Muscle layer of duodenum (tissue), 2 donors: ENCODE measurements around the gene WWOX.

Experiments used
- H3K27ac ChIP-seq: one replicate; pipeline ENCODE4 v1.7.0; 2013; ENCODE audit warnings: mild to moderate bottlenecking, low read length
- H3K27me3 ChIP-seq: one replicate; pipeline ENCODE4 v1.7.0; 2013; ENCODE audit warnings: low read depth, mild to moderate bottlenecking, control low read depth, low read length
- H3K36me3 ChIP-seq, 2 donors: one replicate each; pipeline ENCODE4 v1.7.0; 2013; ENCODE audit warnings: low read length in 2 of 2, control low read depth in 1 of 2, mild to moderate bottlenecking in 1 of 2; ENCODE audit not compliant: insufficient read depth in 2 of 2, control insufficient read depth in 1 of 2
- H3K4me1 ChIP-seq, 2 donors: one replicate each; pipeline ENCODE4 v1.7.0; 2013; ENCODE audit warnings: low read length in 2 of 2, mild to moderate bottlenecking in 2 of 2, control low read depth in 1 of 2, moderate library complexity in 1 of 2; ENCODE audit not compliant: insufficient read depth in 2 of 2, control insufficient read depth in 1 of 2
- H3K4me3 ChIP-seq, 2 donors: one replicate each; pipeline ENCODE4 v1.7.0; 2013; ENCODE audit warnings: low read length in 2 of 2, low read depth in 1 of 2, mild to moderate bottlenecking in 1 of 2
- H3K9me3 ChIP-seq, 2 donors: one replicate each; pipeline ENCODE4 v1.7.0; 2013; ENCODE audit warnings: low read length in 2 of 2, control low read depth in 1 of 2, mild to moderate bottlenecking in 1 of 2; ENCODE audit not compliant: control insufficient read depth in 1 of 2
- donor health status: healthy.

WWOX gene

GRCh38 chr16:78407191-78407590, 307.7 kb downstream of the WWOX start:
- no peaks in the 10 kb centered on the region for H3K4me1 ChIP-seq
- peaks cover 0 to 6% of the 10 kb centered on the region in 2 donors for H3K9me3 ChIP-seq
- no peaks in the 10 kb centered on the region for H3K36me3 ChIP-seq
- H3K4me3 ChIP-seq = no peak overlapping the region
- no peak overlapping the region for H3K27ac ChIP-seq
- no peaks in the 10 kb centered on the region for H3K27me3 ChIP-seq

GRCh38 chr16:78413651-78414050, 314.2 kb downstream of the WWOX start:
- Histone ChIP-seq H3K27me3 (no peaks in the 10 kb centered on the region), H3K4me3 (no peak overlapping the region), H3K36me3 (no peaks in the 10 kb centered on the region), H3K9me3 (no peaks in the 10 kb centered on the region), H3K27ac (no peak overlapping the region), H3K4me1 (no peaks in the 10 kb centered on the region)

- Histone ChIP-seq H3K4me3 (no peak overlapping the region), H3K27me3 (no peaks in the 10 kb centered on the region), H3K4me1 (no peaks in the 10 kb centered on the region), H3K9me3 (no peaks in the 10 kb centered on the region), H3K27ac (no peak overlapping the region), H3K36me3 (no peaks in the 10 kb centered on the region)
These were observed 315.6 kb downstream of the WWOX start for GRCh38 chr16:78415013-78415412.

- H3K27me3 ChIP-seq = no peaks in the 10 kb centered on the region
- no peaks in the 10 kb centered on the region for H3K36me3 ChIP-seq
- no peaks in the 10 kb centered on the region for H3K4me1 ChIP-seq
- H3K4me3 ChIP-seq = no peak overlapping the region
- no peak overlapping the region for H3K27ac ChIP-seq
- no peaks in the 10 kb centered on the region for H3K9me3 ChIP-seq
These were observed 316.2 kb downstream of the WWOX start for GRCh38 chr16:78415669-78416068.

GRCh38 chr16:78416400-78416799, 316.9 kb downstream of the WWOX start:
- H3K9me3 ChIP-seq = no peaks in the 10 kb centered on the region
- H3K27ac ChIP-seq = no peak overlapping the region
- no peaks in the 10 kb centered on the region for H3K36me3 ChIP-seq
- no peak overlapping the region for H3K4me3 ChIP-seq
- H3K4me1 ChIP-seq = no peaks in the 10 kb centered on the region
- H3K27me3 ChIP-seq = no peaks in the 10 kb centered on the region

- Histone ChIP-seq H3K27ac (no peak overlapping the region), H3K36me3 (peaks cover 0 to 4% of the 10 kb centered on the region in 2 donors), H3K4me3 (no peak overlapping the region), H3K9me3 (no peaks in the 10 kb centered on the region), H3K27me3 (no peaks in the 10 kb centered on the region), H3K4me1 (no peaks in the 10 kb centered on the region)
These were observed 321.8 kb downstream of the WWOX start for GRCh38 chr16:78421181-78421708.

- Histone ChIP-seq H3K36me3 (peaks cover 0 to 8% of the 10 kb centered on the region in 2 donors), H3K4me3 (no peak overlapping the region), H3K9me3 (no peaks in the 10 kb centered on the region), H3K4me1 (no peaks in the 10 kb centered on the region), H3K27me3 (no peaks in the 10 kb centered on the region), H3K27ac (no peak overlapping the region)
These were observed 325.8 kb downstream of the WWOX start for GRCh38 chr16:78425281-78425680.

- H3K4me1 ChIP-seq = no peaks in the 10 kb centered on the region
- H3K27ac ChIP-seq = no peak overlapping the region
- no peak overlapping the region for H3K4me3 ChIP-seq
- no peaks in the 10 kb centered on the region for H3K27me3 ChIP-seq
- H3K36me3 ChIP-seq = peaks cover 0 to 8% of the 10 kb centered on the region in 2 donors
- H3K9me3 ChIP-seq = no peaks in the 10 kb centered on the region
These were observed 326.5 kb downstream of the WWOX start for GRCh38 chr16:78425891-78426510.

- Histone ChIP-seq H3K4me3 (no peak overlapping the region), H3K4me1 (no peaks in the 10 kb centered on the region), H3K36me3 (peaks cover 0 to 8% of the 10 kb centered on the region in 2 donors)
These were observed 328.7 kb downstream of the WWOX start for GRCh38 chr16:78428193-78428592.

GRCh38 chr16:78430281-78430680, 330.8 kb downstream of the WWOX start:
- Histone ChIP-seq H3K27me3 (no peaks in the 10 kb centered on the region), H3K27ac (no peak overlapping the region), H3K9me3 (no peaks in the 10 kb centered on the region), H3K4me1 (no peaks in the 10 kb centered on the region), H3K4me3 (no peak overlapping the region), H3K36me3 (peaks cover 0 to 4% of the 10 kb centered on the region in 2 donors)

More at GRCh38 chr16:78428193-78428592, 328.7 kb downstream of the WWOX start:
- no peaks in the 10 kb centered on the region for H3K27me3 ChIP-seq
- no peak overlapping the region for H3K27ac ChIP-seq
- no peaks in the 10 kb centered on the region for H3K9me3 ChIP-seq

GRCh38 chr16:78431004-78431670, 331.7 kb downstream of the WWOX start:
- no peak overlapping the region for H3K4me3 ChIP-seq
- H3K36me3 ChIP-seq = peaks cover 0 to 4% of the 10 kb centered on the region in 2 donors
- H3K27me3 ChIP-seq = no peaks in the 10 kb centered on the region

More at GRCh38 chr16:78431004-78431670, 331.7 kb downstream of the WWOX start:
- Histone ChIP-seq H3K27ac (no peak overlapping the region), H3K9me3 (no peaks in the 10 kb centered on the region), H3K4me1 (no peaks in the 10 kb centered on the region)
